ENCODE data around the gene SYT8. TPM values are rescaled to one million over a fixed set of nuclear protein-coding genes. Genes with fewer than 3 reads are reported as not detected.
"Not testable (repeated sequence)": the region's sequence is repeated elsewhere in the genome, so short reads cannot be mapped to it uniquely, and the experiment has no call there.

The SYT8 gene
- total and polyA plus RNA-seq, 12 donors: not detected

DNA sequence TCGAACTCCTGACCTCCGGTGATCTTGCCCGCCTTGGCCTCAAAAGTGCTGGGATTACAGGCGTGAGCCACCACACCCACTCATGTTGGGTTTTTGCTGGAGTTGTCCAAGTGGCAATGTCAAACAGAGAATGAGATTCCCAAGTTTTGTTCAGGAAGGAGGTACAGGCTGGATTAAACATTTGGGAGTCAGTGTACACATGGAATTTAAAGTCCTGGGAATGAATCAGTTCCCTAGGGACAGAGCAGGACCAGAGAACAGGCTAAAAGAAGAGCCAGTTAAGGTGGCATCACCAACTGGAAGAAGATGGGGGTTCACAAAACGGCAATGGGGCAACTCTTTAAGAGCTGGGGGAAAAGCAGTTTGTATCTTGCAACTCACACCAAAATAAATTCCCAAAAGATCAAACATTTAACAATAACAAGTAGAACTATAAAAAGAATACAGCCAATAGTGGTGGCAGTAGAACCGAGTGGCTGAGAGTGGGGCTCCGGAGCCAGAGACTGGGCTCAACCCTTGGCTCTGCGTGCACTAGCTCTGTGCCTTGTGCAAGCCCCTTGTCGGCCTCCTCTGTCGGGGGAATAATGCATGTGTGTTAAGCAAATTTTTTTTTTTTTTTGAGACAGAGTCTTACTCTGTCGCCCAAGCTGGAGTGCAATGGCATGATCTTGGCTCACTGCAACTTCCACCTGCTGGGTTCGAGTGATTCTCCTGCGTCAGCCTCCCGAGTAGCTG lies 37.2 kb upstream of the SYT8 start:
- intact Hi-C loops (cut with DNase I): no loop called here
- H3K27me3 ChIP-seq: peaks cover 0 to 58% (median 38%) of the 10 kb centered on the region in 7 donors
- 84 to 88% methylated on average over 14 of the region's 14 CpGs for WGBS, 2 donors
- TF ChIP-seq, protein P1, sequence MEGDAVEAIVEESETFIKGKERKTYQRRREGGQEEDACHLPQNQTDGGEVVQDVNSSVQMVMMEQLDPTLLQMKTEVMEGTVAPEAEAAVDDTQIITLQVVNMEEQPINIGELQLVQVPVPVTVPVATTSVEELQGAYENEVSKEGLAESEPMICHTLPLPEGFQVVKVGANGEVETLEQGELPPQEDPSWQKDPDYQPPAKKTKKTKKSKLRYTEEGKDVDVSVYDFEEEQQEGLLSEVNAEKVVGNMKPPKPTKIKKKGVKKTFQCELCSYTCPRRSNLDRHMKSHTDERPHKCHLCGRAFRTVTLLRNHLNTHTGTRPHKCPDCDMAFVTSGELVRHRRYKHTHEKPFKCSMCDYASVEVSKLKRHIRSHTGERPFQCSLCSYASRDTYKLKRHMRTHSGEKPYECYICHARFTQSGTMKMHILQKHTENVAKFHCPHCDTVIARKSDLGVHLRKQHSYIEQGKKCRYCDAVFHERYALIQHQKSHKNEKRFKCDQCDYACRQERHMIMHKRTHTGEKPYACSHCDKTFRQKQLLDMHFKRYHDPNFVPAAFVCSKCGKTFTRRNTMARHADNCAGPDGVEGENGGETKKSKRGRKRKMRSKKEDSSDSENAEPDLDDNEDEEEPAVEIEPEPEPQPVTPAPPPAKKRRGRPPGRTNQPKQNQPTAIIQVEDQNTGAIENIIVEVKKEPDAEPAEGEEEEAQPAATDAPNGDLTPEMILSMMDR (IDR thresholded peaks at IDR 0.05): no peak
- H3K4me1 ChIP-seq: peaks cover 0 to under 1% (median 0%) of the 10 kb centered on the region in 9 donors
- peaks cover 0 to 6% (median 0%) of the 10 kb centered on the region in 11 donors for H3K9me3 ChIP-seq
- no peak overlapping the region for H3K4me3 ChIP-seq
- H3K27ac ChIP-seq: no peak overlapping the region
- no peaks in the 10 kb centered on the region for H3K36me3 ChIP-seq
- ATAC-seq (no peak), DNase-seq (no peak)

DNA sequence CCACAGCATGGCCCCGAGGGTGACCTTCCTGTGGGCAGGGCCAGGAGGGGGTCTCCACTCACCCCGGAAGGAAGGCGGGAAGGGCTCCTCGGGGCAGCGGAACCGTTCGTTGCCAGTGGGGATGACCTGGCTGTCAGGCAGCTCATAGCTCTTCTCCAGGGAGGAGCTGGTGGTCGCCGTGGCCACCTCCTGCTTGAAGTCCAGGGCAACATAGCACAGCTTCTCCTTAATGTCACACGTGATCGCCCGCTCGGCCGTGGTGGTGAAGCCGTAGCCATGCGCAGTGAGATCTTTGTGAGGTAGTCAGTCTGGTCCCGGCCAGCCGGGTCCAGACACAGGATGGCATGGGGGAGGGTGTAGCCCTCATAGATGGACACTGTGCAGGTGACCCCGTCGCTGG lies 31.5 kb upstream of the SYT8 start:
- Histone ChIP-seq H3K4me1 (no peaks in the 10 kb centered on the region), H3K36me3 (no peaks in the 10 kb centered on the region), H3K27ac (no peak overlapping the region), H3K27me3 (peaks cover 0 to 43% (median 26%) of the 10 kb centered on the region in 7 donors), H3K4me3 (no peak overlapping the region), H3K9me3 (no peaks in the 10 kb centered on the region)
- no peak for ATAC-seq
- DNase-seq: no peak
- WGBS, 2 donors: 94 to 95% methylated on average over 20 of the region's 20 CpGs
- intact Hi-C loops (cut with DNase I): no loop called here
- TF ChIP-seq, protein P1 (IDR thresholded peaks at IDR 0.05): no peak

DNA sequence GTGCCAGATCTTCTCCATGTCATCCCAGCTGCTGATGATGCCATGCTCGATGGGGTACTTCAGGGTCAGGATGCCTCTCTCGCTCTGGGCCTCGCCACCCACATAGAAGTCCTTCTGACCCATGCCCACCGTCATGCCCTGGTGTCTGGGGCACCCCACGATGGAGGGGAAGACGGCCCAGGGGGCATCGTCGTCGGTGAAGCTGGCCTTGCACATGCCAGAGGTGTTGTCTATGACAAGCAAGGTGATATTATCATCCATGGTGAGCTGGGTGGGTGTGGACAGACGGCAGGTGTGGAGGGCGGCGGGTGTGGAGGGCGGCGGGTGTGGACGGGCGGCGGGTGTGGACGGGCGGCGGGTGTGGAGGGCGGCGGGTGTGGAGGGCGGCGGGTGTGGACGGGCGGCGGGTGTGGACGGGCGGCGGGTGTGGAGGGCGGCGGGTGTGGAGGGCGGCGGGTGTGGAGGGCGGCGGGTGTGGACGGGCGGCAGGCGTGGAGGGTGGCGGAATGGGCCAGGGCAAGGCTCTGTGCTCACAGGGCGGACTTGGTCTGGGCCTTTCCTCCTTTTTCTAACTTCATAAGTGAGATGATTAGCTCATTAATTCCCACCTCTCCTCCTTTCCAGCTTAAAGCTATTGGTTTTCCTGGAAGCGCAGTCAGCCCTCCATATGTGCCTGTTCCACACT lies 30.8 kb upstream of the SYT8 start:
- DNase-seq; ATAC-seq; H3K9me3 ChIP-seq; H3K4me1 ChIP-seq; H3K36me3 ChIP-seq; H3K27ac ChIP-seq; H3K4me3 ChIP-seq; intact Hi-C loops (cut with DNase I): not testable (repeated sequence)
- 93 to 99% methylated on average over 28 to 34 of the region's 42 CpGs for WGBS, 2 donors
- peaks cover 0 to 45% (median 25%) of the 10 kb centered on the region in 7 donors for H3K27me3 ChIP-seq

DNA sequence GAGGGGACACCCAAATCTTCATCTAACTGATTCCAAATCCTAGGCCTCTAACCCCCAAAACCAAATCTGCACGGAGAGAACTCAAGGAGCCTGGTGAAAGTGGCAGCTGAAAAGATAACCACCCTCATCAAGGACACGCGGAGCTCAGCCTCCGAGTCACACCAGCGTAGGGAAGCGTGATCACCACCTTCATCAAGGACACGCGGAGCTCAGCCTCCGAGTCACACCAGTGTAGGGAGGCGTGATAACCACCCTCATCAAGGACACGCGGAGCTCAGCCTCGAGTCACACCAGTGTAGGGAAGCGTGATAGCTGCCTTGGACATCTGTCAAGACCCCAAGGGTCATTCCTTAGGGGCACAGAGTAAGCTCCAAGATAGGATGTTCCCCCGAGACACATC lies 29.3 kb upstream of the SYT8 start:
- Histone ChIP-seq H3K27me3 (peaks cover 0 to 58% (median 19%) of the 10 kb centered on the region in 7 donors), H3K4me3 (no peak overlapping the region), H3K4me1 (peaks cover 0 to 4% (median 0%) of the 10 kb centered on the region in 9 donors), H3K27ac (no peak overlapping the region), H3K9me3 (no peaks in the 10 kb centered on the region), H3K36me3 (no peaks in the 10 kb centered on the region)
- TF ChIP-seq, protein P1 (IDR thresholded peaks at IDR 0.05): no peak
- WGBS, 2 donors: 83 to 86% methylated on average over 15 of the region's 15 CpGs
- DNase-seq (no peak), ATAC-seq (no peak)
- intact Hi-C loops (cut with DNase I): no loop called here

Data from heart right ventricle (tissue), 16 donors.